H1 (cell line): ENCODE measurements around the gene PHOSPHO2. TPM values are rescaled to one million over a fixed set of nuclear protein-coding genes. Genes with fewer than 3 reads are reported as not detected.

Source experiments
- RXRA ChIP-seq: IDR thresholded peaks from 2 replicates; pipeline ENCODE4 v1.6.1; 2011; ENCODE audit warnings: low read depth, mild to moderate bottlenecking, low read length, moderate library complexity; ENCODE audit not compliant: insufficient read depth
- SP1 ChIP-seq: IDR thresholded peaks from 2 replicates; pipeline ENCODE4 v1.6.1; 2011; ENCODE audit warnings: low read depth, low read length
- polyA plus RNA-seq, 7 experiments: library from polyadenylated mRNA; depleted of rRNA in 3 of 7; stranded (reverse) in 5 of 7; unstranded in 2 of 7; fragments of >200 nt in 5 of 7; fragments of 200-250 nt in 2 of 7; gene quantifications; 1 replicate in 5 of 7; 2 replicates in 1 of 7; 4 replicates in 1 of 7; pipeline versions ENCODE4 v1.2.1 to v1.2.3, GENCODE V29; 2011 to 2013; ENCODE audit warnings: missing spikeins in 2 of 7, mixed read lengths in 2 of 7
- total RNA-seq: library from RNA; stranded (reverse); fragmentation: NEBNext Ultra II Directional; extraction: Animal tissue kit (Norgen Biotek cat#: 25700); gene quantifications from 2 replicates; pipeline ENCODE4 v1.2.1, GENCODE V29; 2021

Gene PHOSPHO2
- total and polyA plus RNA-seq, 2 of the 8 experiments (the other 6 are each of a cell fraction or from before 2014, with no cell fraction given), result 2.4 to 8.5 TPM

GRCh38 chr2:169729274-169729605 lies 35.0 kb downstream of the PHOSPHO2 start (continued):
- TF ChIP-seq RXRA (no peak), SP1 (no peak)
